GM12864 (cell line): ENCODE measurements around the gene CXCL14.

Experiments used
- DNase-seq: peaks from one replicate; pipeline ENCODE4 v3.0.0-alpha.2; 2011; ENCODE audit warnings: low read depth
- H3K4me3 ChIP-seq: 2 replicates; pipeline ENCODE4 v1.5.1; 2011; ENCODE audit warnings: mild to moderate bottlenecking, low read depth, low read length, control low read depth
- CTCF ChIP-seq: IDR thresholded peaks from 2 replicates; pipeline ENCODE4 v1.5.1; 2011; ENCODE audit warnings: low read depth, mild to moderate bottlenecking, moderate library complexity, low read length, control low read depth, inconsistent platforms; ENCODE audit errors: missing control alignments

Gene CXCL14

GRCh38 chr5:135557076-135557838 lies 21.5 kb downstream of the CXCL14 start:
- no peak for TF ChIP-seq CTCF
- DNase-seq: no peak
- no peak overlapping the region for H3K4me3 ChIP-seq

GRCh38 chr5:135556620-135557019 lies 22.2 kb downstream of the CXCL14 start:
- DNase-seq: no peak
- TF ChIP-seq CTCF: no peak
- no peak overlapping the region for H3K4me3 ChIP-seq

GRCh38 chr5:135555530-135555929 lies 23.3 kb downstream of the CXCL14 start:
- no peak for TF ChIP-seq CTCF
- no peak for DNase-seq
- no peak overlapping the region for H3K4me3 ChIP-seq

GRCh38 chr5:135553688-135554462 lies 24.9 kb downstream of the CXCL14 start:
- no peak overlapping the region for H3K4me3 ChIP-seq
- peak; percentile 2 for TF ChIP-seq CTCF
- DNase-seq: no peak

DNA sequence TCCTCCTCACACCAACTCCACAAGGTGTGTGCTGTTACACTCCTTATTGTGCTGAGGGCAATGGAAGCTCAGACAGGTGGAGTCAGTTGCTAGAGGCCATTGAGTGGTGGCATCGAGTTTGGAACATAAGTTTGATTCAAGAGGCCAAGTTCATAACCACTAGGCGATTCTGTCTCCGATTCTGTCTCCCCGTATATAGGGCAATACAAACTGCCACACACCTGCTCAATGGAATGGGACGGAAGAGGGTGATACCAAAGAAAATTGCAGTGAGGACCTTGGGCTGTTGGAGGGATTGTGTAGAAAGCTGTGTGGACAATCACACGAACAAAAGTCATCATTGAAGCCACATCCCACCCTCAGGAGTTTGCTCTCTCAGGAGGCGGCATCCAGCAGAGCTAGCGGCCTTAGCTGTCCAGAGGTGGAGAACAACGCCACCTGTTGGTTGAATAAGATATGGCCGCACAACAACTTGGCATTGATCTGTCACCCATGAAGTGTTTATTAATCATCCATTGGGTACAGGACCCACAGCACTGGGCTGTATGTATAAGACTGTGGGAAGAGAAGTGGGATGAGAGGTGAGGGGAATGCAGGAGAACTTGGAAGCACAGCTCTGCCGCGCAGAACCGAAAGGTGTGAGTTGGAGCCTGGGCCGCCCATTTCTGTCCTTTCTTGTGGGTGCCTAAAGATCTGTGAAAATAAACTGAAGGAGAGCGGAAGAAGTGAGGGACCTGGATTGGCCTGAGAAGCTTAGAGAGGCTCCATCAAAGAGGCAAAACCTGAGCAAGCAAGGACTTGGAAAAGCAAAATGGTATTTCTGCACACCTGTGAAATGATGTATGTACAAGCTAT lies 27.0 kb downstream of the CXCL14 start:
- TF ChIP-seq CTCF: peak; percentile 77
- DNase-seq: peak; percentile 42

GRCh38 chr5:135549413-135549812 lies 29.4 kb downstream of the CXCL14 start:
- DNase-seq: no peak
- no peak overlapping the region for H3K4me3 ChIP-seq
- TF ChIP-seq CTCF: no peak

More for the DNA sequence above, 27.0 kb downstream of the CXCL14 start:
- H3K4me3 ChIP-seq: no peak overlapping the region
